ENCODE data around the gene ABCC11. TPM values are rescaled to one million over a fixed set of nuclear protein-coding genes. Genes with fewer than 3 reads are reported as not detected.

The ABCC11 gene
- total RNA-seq, 1 experiment from 2014 or later, result 0.34 TPM

DNA sequence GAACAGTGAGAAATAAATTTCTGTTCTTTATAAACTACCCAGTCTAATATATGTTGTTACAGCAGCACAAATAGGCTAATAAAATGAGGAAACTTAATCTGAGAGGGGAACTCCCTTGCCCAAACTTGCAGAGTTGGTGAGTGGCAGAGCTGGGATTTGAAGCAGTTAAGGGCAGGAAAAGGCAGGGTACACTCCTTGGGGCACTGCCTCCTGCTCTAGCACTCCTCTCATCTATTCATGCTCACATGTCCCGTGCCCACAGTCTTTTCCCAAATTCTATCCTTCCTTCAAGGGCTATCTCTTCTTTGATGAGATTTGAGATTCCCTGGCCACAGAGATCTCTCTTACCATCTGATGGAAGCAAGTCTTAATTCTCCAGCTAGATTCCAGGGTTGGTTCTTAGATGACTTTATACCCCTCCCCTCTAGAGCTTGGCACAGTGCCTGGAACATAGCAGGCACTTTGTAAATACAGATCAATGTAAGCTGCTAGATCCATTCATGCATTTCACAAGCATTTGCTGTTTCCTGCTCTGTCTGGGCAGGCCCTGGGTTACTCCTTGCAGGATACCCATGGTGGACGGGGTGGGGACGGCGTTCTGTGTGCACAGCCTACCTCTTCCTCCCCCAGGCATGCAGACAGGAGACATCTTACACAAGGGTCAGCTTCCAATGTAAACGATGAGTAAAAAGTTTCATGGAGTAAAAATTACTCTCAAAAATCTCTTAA lies 52.3 kb downstream of the ABCC11 start:
- H3K9me3 ChIP-seq, result no peaks in the 10 kb centered on the region
- Mint-ChIP-seq H3K4me3 (ENCODE audit: unreplicated experiment) (no peak overlapping the region), H3K36me3 (ENCODE audit: insufficient read depth, unreplicated experiment) (no peaks in the 10 kb centered on the region), H3K4me1 (ENCODE audit: low read depth, unreplicated experiment) (no peaks in the 10 kb centered on the region), H3K27me3 (ENCODE audit: insufficient read depth, unreplicated experiment) (no peaks in the 10 kb centered on the region), H3K9me3 (ENCODE audit: unreplicated experiment) (no peaks in the 10 kb centered on the region), H3K27ac (ENCODE audit: unreplicated experiment) (no peak overlapping the region)
- TF ChIP-seq, protein P1, sequence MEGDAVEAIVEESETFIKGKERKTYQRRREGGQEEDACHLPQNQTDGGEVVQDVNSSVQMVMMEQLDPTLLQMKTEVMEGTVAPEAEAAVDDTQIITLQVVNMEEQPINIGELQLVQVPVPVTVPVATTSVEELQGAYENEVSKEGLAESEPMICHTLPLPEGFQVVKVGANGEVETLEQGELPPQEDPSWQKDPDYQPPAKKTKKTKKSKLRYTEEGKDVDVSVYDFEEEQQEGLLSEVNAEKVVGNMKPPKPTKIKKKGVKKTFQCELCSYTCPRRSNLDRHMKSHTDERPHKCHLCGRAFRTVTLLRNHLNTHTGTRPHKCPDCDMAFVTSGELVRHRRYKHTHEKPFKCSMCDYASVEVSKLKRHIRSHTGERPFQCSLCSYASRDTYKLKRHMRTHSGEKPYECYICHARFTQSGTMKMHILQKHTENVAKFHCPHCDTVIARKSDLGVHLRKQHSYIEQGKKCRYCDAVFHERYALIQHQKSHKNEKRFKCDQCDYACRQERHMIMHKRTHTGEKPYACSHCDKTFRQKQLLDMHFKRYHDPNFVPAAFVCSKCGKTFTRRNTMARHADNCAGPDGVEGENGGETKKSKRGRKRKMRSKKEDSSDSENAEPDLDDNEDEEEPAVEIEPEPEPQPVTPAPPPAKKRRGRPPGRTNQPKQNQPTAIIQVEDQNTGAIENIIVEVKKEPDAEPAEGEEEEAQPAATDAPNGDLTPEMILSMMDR (IDR thresholded peaks at IDR 0.05; ENCODE audit: insufficient read depth in 1 of 2, low read depth in 1 of 2, low read length in 1 of 2, severe bottlenecking in 1 of 2, unreplicated experiment in 1 of 2), result no peak
- CTCF ChIA-PET, result no interaction called here
- no peaks in the 10 kb centered on the region for H3K36me3 ChIP-seq (ENCODE audit: control insufficient read depth, insufficient read depth, low read length)
- BruUV-seq (replicated peaks), result no TSS peak
- no peak overlapping the region for H3K4me3 ChIP-seq (ENCODE audit: low read depth, low read length)
- intact Hi-C loops (cut with micrococcal nuclease; ENCODE audit: unreplicated experiment), result no loop called here
- H3K4me1 ChIP-seq, result no peaks in the 10 kb centered on the region
- POLR2A ChIA-PET, result no interaction called here
- DNase-seq, result no peak
- no peaks in the 10 kb centered on the region for H3K27me3 ChIP-seq (replicated peaks; ENCODE audit: control insufficient read depth, insufficient read depth, low read length)

DNA sequence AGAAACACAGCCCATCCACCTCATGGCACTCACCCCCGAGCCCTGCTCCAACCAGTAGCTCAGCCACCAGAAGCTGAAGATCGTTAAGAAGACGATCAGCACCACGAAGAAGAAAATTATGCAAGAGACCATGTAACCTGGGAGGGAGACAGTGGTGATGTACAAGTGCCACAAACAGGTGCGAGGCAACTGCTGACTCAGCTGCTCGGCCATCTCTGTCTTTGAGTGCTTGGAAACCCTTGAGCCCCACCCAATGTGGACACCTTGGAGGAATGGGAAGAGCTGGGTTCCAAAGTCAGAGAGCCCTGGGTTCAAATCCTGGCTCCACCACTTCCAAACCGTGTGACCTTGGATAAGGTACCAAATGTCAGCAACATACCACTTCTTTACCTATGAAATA lies 53.5 kb downstream of the ABCC11 start:
- Histone ChIP-seq H3K36me3 (ENCODE audit: control insufficient read depth, insufficient read depth, low read length) (no peaks in the 10 kb centered on the region), H3K9me3 (no peaks in the 10 kb centered on the region), H3K4me3 (ENCODE audit: low read depth, low read length) (no peak overlapping the region), H3K27me3 (replicated peaks; ENCODE audit: control insufficient read depth, insufficient read depth, low read length) (no peaks in the 10 kb centered on the region), H3K4me1 (no peaks in the 10 kb centered on the region)
- intact Hi-C loops (cut with micrococcal nuclease; ENCODE audit: unreplicated experiment), result no loop called here
- Mint-ChIP-seq H3K36me3 (ENCODE audit: insufficient read depth, unreplicated experiment) (no peaks in the 10 kb centered on the region), H3K27ac (ENCODE audit: unreplicated experiment) (no peak overlapping the region), H3K9me3 (ENCODE audit: unreplicated experiment) (no peaks in the 10 kb centered on the region), H3K4me3 (ENCODE audit: unreplicated experiment) (no peak overlapping the region), H3K27me3 (ENCODE audit: insufficient read depth, unreplicated experiment) (no peaks in the 10 kb centered on the region), H3K4me1 (ENCODE audit: low read depth, unreplicated experiment) (no peaks in the 10 kb centered on the region)
- POLR2A ChIA-PET, result no interaction called here
- CTCF ChIA-PET, result interaction anchor here (0.9 kb wide), 1 partner anchor 37 kb away, joined by 3 read pairs; no protein-coding TSS in a partner anchor
- no peak for DNase-seq
- TF ChIP-seq, protein P1 (IDR thresholded peaks at IDR 0.05; ENCODE audit: insufficient read depth in 1 of 2, low read depth in 1 of 2, low read length in 1 of 2, severe bottlenecking in 1 of 2, unreplicated experiment in 1 of 2), result no peak
- BruUV-seq (replicated peaks), result no TSS peak

DNA sequence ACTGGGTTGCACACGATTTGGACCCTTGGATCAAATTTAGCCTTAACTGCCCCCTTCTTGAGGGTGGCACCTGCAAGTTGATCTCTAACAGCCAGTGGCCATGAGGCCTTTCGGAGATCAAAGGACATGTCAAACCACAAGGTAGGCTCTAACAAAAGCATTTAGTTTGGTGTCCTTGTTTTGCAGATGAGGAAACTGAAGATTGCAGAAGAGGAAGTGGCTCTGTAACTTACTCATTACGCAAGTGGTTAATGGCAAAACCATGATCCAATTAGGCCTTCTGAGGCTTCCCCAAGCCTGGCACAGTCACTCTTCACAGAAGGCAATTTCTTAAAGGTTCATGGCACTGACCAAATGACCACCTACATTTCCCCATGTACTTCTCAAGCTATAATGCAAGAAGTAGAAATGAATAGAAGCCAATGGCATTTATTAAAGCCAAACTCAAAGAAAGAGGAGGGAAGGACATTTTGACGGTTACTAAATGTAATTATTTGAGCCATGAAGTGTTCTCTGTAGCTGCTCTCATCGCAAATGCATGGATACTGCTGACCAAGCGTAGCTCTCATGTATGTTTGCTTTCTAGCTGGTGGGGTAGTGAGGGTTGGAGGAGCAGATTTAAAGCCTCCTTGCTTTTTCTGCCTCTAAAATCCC lies 58.8 kb downstream of the ABCC11 start:
- POLR2A ChIA-PET, result no interaction called here
- no TSS peak for BruUV-seq (replicated peaks)
- H3K27me3 Mint-ChIP-seq (ENCODE audit: insufficient read depth, unreplicated experiment), result peaks cover 4% of the 10 kb centered on the region

More for the DNA sequence above, 58.8 kb downstream of the ABCC11 start:
- no peaks in the 10 kb centered on the region for H3K9me3 ChIP-seq
- Mint-ChIP-seq H3K27ac (ENCODE audit: unreplicated experiment) (no peak overlapping the region), H3K36me3 (ENCODE audit: insufficient read depth, unreplicated experiment) (no peaks in the 10 kb centered on the region), H3K4me3 (ENCODE audit: unreplicated experiment) (no peak overlapping the region), H3K9me3 (ENCODE audit: unreplicated experiment) (no peaks in the 10 kb centered on the region), H3K4me1 (ENCODE audit: low read depth, unreplicated experiment) (peaks cover 8% of the 10 kb centered on the region)
- CTCF ChIA-PET, result no interaction called here
- no peak overlapping the region for H3K4me3 ChIP-seq (ENCODE audit: low read depth, low read length)
- no peaks in the 10 kb centered on the region for H3K4me1 ChIP-seq
- no peaks in the 10 kb centered on the region for H3K36me3 ChIP-seq (ENCODE audit: control insufficient read depth, insufficient read depth, low read length)
- TF ChIP-seq, protein P1 (IDR thresholded peaks at IDR 0.05; ENCODE audit: insufficient read depth in 1 of 2, low read depth in 1 of 2, low read length in 1 of 2, severe bottlenecking in 1 of 2, unreplicated experiment in 1 of 2), result no peak
- intact Hi-C loops (cut with micrococcal nuclease; ENCODE audit: unreplicated experiment), result no loop called here
- no peaks in the 10 kb centered on the region for H3K27me3 ChIP-seq (replicated peaks; ENCODE audit: control insufficient read depth, insufficient read depth, low read length)
- DNase-seq, result no peak
